Measurements from ENCODE around the gene FNDC10.
"Not testable (repeated sequence)": the region's sequence is repeated elsewhere in the genome, so short reads cannot be mapped to it uniquely, and the experiment has no call there.

Gene FNDC10

DNA sequence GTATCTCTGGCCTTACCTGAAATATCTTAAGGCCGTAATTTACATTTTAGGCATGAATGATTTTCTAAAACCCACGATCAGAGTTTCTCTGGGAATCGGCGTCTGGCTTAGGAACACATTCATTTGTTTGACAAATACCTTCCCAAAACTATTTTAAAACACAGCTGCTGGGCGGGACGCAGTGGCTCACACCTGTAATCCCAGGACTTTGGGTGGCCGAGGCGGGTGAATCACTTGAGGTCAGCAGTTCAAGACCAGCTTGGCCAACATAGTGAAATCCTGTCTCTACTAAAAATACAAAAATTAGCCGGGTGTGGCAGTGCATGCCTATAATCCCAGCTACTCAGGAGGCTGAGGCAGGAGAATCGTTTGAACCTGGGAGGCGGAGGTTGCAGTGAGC lies 43.0 kb downstream of the FNDC10 start:
- H3K9me3 ChIP-seq (ENCODE audit: control insufficient read depth in 1 of 2, low read length in 2 of 2); H3K9ac ChIP-seq (ENCODE audit: low read depth in 1 of 2, low read length in 2 of 2); H3K27ac ChIP-seq (ENCODE audit: low read depth, low read length); H3K4me3 ChIP-seq (ENCODE audit: low read depth in 1 of 2, low read length in 2 of 2); H3K27me3 ChIP-seq (ENCODE audit: control insufficient read depth in 1 of 2, insufficient read depth in 2 of 2, low read length in 2 of 2); H3K4me1 ChIP-seq (ENCODE audit: control insufficient read depth in 1 of 2, insufficient read depth in 2 of 2, low read length in 2 of 2): not testable (repeated sequence)
- peaks cover 6 to 33% of the 10 kb centered on the region in 2 donors for H3K36me3 ChIP-seq (ENCODE audit: control insufficient read depth in 1 of 2, insufficient read depth in 2 of 2, low read length in 2 of 2)

GRCh38 chr1:1556505-1556904 lies 43.4 kb downstream of the FNDC10 start:
- no peak overlapping the region for H3K27ac ChIP-seq (ENCODE audit: low read depth, low read length)
- H3K36me3 ChIP-seq (ENCODE audit: control insufficient read depth in 1 of 2, insufficient read depth in 2 of 2, low read length in 2 of 2), result peaks cover 2 to 33% of the 10 kb centered on the region in 2 donors
- H3K9ac ChIP-seq (ENCODE audit: low read depth in 1 of 2, low read length in 2 of 2), result no peak overlapping the region
- no peaks in the 10 kb centered on the region for H3K4me1 ChIP-seq (ENCODE audit: control insufficient read depth in 1 of 2, insufficient read depth in 2 of 2, low read length in 2 of 2)
- H3K4me3 ChIP-seq (ENCODE audit: low read depth in 1 of 2, low read length in 2 of 2), result no peak overlapping the region
- H3K27me3 ChIP-seq (ENCODE audit: control insufficient read depth in 1 of 2, insufficient read depth in 2 of 2, low read length in 2 of 2), result no peaks in the 10 kb centered on the region
- no peaks in the 10 kb centered on the region for H3K9me3 ChIP-seq (ENCODE audit: control insufficient read depth in 1 of 2, low read length in 2 of 2)

DNA sequence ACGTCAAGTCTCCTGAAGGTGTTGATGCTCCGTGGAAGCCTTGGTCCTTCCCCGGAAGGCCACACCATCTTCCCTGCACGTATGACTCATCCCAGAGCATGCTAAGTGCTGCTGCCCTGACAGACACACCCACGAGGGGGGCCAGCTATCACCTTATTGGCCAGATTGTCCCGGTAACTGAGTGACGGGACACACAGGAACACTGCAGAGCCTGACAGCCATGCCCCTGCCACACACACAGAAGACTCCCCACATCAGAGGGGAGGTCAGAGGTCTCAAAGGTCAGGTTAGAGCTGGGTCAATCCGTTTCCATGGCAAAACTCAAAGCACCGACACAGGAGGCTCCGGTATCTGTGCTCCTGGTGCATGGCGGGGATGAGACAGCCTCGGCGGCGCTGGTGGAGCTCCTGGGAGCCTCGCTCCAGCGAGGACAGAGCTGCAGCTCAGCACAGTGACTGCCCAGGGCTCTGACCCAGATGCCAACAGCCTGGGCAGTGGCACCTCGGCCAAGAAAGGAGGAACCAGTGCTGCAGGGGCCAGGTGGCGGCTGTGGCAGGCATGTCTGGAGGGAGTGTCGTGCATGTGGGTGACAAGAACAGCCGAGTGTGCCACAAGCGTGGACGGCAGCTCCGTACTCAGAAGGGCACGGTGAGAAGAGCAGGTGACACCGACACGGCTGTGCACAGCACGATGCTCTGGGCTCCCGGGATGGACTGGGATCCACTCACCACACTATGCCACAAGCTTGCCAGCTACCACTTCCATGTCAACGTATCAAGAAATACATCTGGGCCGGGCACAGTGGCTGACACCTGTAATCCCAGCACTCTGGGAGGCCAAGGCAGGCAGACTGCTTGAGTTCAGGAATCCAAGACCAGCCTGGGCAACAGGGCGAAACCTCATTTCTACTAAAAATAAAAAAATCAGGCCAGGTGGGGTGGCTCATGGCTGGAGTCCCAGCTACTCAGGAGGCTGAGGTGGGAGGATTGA lies 44.7 kb downstream of the FNDC10 start:
- no peaks in the 10 kb centered on the region for H3K4me1 ChIP-seq (ENCODE audit: control insufficient read depth in 1 of 2, insufficient read depth in 2 of 2, low read length in 2 of 2)
- H3K9ac ChIP-seq (ENCODE audit: low read depth in 1 of 2, low read length in 2 of 2), result no peak overlapping the region
- no peak overlapping the region for H3K27ac ChIP-seq (ENCODE audit: low read depth, low read length)

DNA sequence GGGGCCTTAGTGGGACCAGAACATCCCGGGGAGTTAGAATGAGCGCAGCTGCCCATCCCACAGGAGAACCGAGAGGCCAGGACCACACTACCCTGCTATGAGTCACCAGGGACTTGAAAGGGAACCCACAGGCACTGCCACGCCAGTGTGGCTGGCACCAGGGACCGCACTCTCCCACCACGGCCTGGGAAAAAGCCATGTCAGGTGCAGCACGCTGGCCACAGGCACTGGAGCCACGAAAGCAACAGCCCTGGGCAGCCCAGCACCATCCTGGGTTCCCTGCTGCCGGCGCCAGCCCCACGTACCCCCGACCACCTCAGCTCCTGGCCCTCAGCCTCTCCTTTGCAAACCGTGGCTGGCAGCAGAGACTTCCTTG lies 45.4 kb downstream of the FNDC10 start:
- Histone ChIP-seq H3K27me3 (ENCODE audit: control insufficient read depth in 1 of 2, insufficient read depth in 2 of 2, low read length in 2 of 2) (no peaks in the 10 kb centered on the region), H3K36me3 (ENCODE audit: control insufficient read depth in 1 of 2, insufficient read depth in 2 of 2, low read length in 2 of 2) (peaks cover 0 to 24% of the 10 kb centered on the region in 2 donors), H3K4me3 (ENCODE audit: low read depth in 1 of 2, low read length in 2 of 2) (no peak overlapping the region), H3K9ac (ENCODE audit: low read depth in 1 of 2, low read length in 2 of 2) (no peak overlapping the region), H3K27ac (ENCODE audit: low read depth, low read length) (no peak overlapping the region), H3K9me3 (ENCODE audit: control insufficient read depth in 1 of 2, low read length in 2 of 2) (no peaks in the 10 kb centered on the region), H3K4me1 (ENCODE audit: control insufficient read depth in 1 of 2, insufficient read depth in 2 of 2, low read length in 2 of 2) (no peaks in the 10 kb centered on the region)

More for the DNA sequence above, 44.7 kb downstream of the FNDC10 start:
- Histone ChIP-seq H3K4me3 (ENCODE audit: low read depth in 1 of 2, low read length in 2 of 2) (no peak overlapping the region), H3K27me3 (ENCODE audit: control insufficient read depth in 1 of 2, insufficient read depth in 2 of 2, low read length in 2 of 2) (no peaks in the 10 kb centered on the region), H3K36me3 (ENCODE audit: control insufficient read depth in 1 of 2, insufficient read depth in 2 of 2, low read length in 2 of 2) (peaks cover 0 to 28% of the 10 kb centered on the region in 2 donors), H3K9me3 (ENCODE audit: control insufficient read depth in 1 of 2, low read length in 2 of 2) (no peaks in the 10 kb centered on the region)

DNA sequence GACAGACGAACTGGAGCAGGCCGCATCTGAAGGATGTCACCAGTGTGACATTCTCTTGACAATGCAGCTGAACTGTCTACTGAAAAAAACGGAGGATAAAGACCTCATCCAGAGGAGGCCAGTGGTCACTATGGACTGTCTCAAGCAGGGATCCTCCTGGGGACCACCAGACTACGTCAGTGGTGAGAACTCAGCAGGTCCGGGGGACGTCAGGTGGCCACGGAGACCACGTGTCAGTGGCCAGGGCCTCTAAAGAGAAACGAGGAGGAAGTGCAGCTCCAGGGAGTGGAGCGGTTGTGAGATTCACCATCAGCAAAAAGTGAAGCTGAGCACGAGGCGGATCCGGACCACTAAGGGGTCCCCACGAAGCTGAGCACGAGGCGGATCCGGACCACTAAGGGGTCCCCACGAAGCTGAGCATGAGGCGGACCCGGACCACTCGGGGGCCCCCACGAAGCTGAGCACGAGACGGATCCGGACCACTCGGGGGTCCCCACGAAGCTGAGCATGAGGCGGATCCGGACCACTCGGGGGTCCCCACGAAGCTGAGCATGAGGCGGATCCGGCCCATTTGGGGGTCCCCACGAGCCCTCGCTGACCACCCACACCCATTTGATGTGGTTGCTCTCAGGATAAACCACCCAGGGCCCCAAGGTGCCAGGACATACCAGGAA lies 46.0 kb downstream of the FNDC10 start:
- no peak overlapping the region for H3K27ac ChIP-seq (ENCODE audit: low read depth, low read length)
- no peak overlapping the region for H3K4me3 ChIP-seq (ENCODE audit: low read depth in 1 of 2, low read length in 2 of 2)
- H3K36me3 ChIP-seq (ENCODE audit: control insufficient read depth in 1 of 2, insufficient read depth in 2 of 2, low read length in 2 of 2), result peaks cover 0 to 19% of the 10 kb centered on the region in 2 donors
- no peak overlapping the region for H3K9ac ChIP-seq (ENCODE audit: low read depth in 1 of 2, low read length in 2 of 2)
- H3K27me3 ChIP-seq (ENCODE audit: control insufficient read depth in 1 of 2, insufficient read depth in 2 of 2, low read length in 2 of 2), result no peaks in the 10 kb centered on the region
- H3K9me3 ChIP-seq (ENCODE audit: control insufficient read depth in 1 of 2, low read length in 2 of 2), result no peaks in the 10 kb centered on the region
- no peaks in the 10 kb centered on the region for H3K4me1 ChIP-seq (ENCODE audit: control insufficient read depth in 1 of 2, insufficient read depth in 2 of 2, low read length in 2 of 2)

DNA sequence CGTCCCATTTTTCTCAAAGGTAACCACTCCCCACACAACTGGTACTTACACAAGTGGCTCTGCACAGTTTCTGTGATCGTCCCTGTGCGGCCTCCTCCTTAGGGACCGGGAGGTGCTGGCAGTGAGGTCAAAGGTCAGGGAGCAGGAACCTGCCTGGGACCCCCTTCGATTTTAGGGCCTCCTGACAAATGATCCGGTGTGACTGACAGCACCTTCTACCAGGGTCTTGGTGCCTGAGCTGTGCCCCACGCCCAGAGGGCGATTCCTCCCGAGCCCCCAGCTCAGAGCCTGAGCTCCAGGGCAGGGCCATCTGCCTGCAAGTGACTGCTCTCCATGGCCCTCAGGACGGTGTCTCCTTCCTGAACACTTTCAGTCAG lies 47.7 kb downstream of the FNDC10 start:
- peaks cover 0 to 20% of the 10 kb centered on the region in 2 donors for H3K36me3 ChIP-seq (ENCODE audit: control insufficient read depth in 1 of 2, insufficient read depth in 2 of 2, low read length in 2 of 2)
- no peak overlapping the region for H3K27ac ChIP-seq (ENCODE audit: low read depth, low read length)
- H3K4me3 ChIP-seq (ENCODE audit: low read depth in 1 of 2, low read length in 2 of 2), result no peak overlapping the region
- no peaks in the 10 kb centered on the region for H3K4me1 ChIP-seq (ENCODE audit: control insufficient read depth in 1 of 2, insufficient read depth in 2 of 2, low read length in 2 of 2)
- H3K9ac ChIP-seq (ENCODE audit: low read depth in 1 of 2, low read length in 2 of 2), result no peak overlapping the region
- no peaks in the 10 kb centered on the region for H3K27me3 ChIP-seq (ENCODE audit: control insufficient read depth in 1 of 2, insufficient read depth in 2 of 2, low read length in 2 of 2)
- H3K9me3 ChIP-seq (ENCODE audit: control insufficient read depth in 1 of 2, low read length in 2 of 2), result no peaks in the 10 kb centered on the region

- H3K36me3 ChIP-seq (ENCODE audit: control insufficient read depth in 1 of 2, insufficient read depth in 2 of 2, low read length in 2 of 2), result peaks cover 0 to 22% of the 10 kb centered on the region in 2 donors
- H3K27me3 ChIP-seq (ENCODE audit: control insufficient read depth in 1 of 2, insufficient read depth in 2 of 2, low read length in 2 of 2), result no peaks in the 10 kb centered on the region
- H3K4me3 ChIP-seq (ENCODE audit: low read depth in 1 of 2, low read length in 2 of 2), result no peak overlapping the region
- no peak overlapping the region for H3K9ac ChIP-seq (ENCODE audit: low read depth in 1 of 2, low read length in 2 of 2)
- no peak overlapping the region for H3K27ac ChIP-seq (ENCODE audit: low read depth, low read length)
- H3K4me1 ChIP-seq (ENCODE audit: control insufficient read depth in 1 of 2, insufficient read depth in 2 of 2, low read length in 2 of 2), result no peaks in the 10 kb centered on the region
- H3K9me3 ChIP-seq (ENCODE audit: control insufficient read depth in 1 of 2, low read length in 2 of 2), result no peaks in the 10 kb centered on the region
Measured at GRCh38 chr1:1551524-1552262, 48.2 kb downstream of the FNDC10 start.

GRCh38 chr1:1550591-1551432 lies 49.1 kb downstream of the FNDC10 start:
- H3K27ac ChIP-seq (ENCODE audit: low read depth, low read length), result no peak overlapping the region
- no peaks in the 10 kb centered on the region for H3K9me3 ChIP-seq (ENCODE audit: control insufficient read depth in 1 of 2, low read length in 2 of 2)
- H3K9ac ChIP-seq (ENCODE audit: low read depth in 1 of 2, low read length in 2 of 2), result no peak overlapping the region
- no peaks in the 10 kb centered on the region for H3K27me3 ChIP-seq (ENCODE audit: control insufficient read depth in 1 of 2, insufficient read depth in 2 of 2, low read length in 2 of 2)
- H3K4me3 ChIP-seq (ENCODE audit: low read depth in 1 of 2, low read length in 2 of 2), result no peak overlapping the region
- peaks cover 0 to 22% of the 10 kb centered on the region in 2 donors for H3K36me3 ChIP-seq (ENCODE audit: control insufficient read depth in 1 of 2, insufficient read depth in 2 of 2, low read length in 2 of 2)
- no peaks in the 10 kb centered on the region for H3K4me1 ChIP-seq (ENCODE audit: control insufficient read depth in 1 of 2, insufficient read depth in 2 of 2, low read length in 2 of 2)

DNA sequence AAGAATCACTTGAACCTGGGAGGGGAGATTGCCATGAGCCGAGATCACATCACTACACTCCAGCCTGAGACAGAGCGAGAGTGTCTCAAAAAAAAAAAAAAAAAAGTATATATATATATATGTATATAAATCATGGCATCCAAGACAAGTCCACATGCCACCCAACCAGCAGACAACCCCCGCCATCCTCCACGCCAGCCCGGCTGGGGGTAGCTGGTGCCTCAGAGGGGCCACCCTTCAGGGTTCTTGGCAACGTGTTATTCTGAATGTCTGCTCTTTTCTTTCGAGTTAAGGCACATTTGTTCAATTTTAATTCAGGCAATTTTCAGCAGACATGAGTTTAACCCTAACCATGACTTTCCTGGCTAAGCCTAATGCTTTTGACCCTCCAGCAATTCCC lies 49.8 kb downstream of the FNDC10 start:
- Histone ChIP-seq H3K27me3 (ENCODE audit: control insufficient read depth in 1 of 2, insufficient read depth in 2 of 2, low read length in 2 of 2) (no peaks in the 10 kb centered on the region), H3K9ac (ENCODE audit: low read depth in 1 of 2, low read length in 2 of 2) (no peak overlapping the region), H3K4me1 (ENCODE audit: control insufficient read depth in 1 of 2, insufficient read depth in 2 of 2, low read length in 2 of 2) (no peaks in the 10 kb centered on the region), H3K27ac (ENCODE audit: low read depth, low read length) (no peak overlapping the region), H3K36me3 (ENCODE audit: control insufficient read depth in 1 of 2, insufficient read depth in 2 of 2, low read length in 2 of 2) (peaks cover 0 to 15% of the 10 kb centered on the region in 2 donors), H3K9me3 (ENCODE audit: control insufficient read depth in 1 of 2, low read length in 2 of 2) (no peaks in the 10 kb centered on the region), H3K4me3 (ENCODE audit: low read depth in 1 of 2, low read length in 2 of 2) (no peak overlapping the region)

All from duodenal mucosa (tissue), 2 donors.